ENCODE results near the gene ECHDC1.

DNA sequence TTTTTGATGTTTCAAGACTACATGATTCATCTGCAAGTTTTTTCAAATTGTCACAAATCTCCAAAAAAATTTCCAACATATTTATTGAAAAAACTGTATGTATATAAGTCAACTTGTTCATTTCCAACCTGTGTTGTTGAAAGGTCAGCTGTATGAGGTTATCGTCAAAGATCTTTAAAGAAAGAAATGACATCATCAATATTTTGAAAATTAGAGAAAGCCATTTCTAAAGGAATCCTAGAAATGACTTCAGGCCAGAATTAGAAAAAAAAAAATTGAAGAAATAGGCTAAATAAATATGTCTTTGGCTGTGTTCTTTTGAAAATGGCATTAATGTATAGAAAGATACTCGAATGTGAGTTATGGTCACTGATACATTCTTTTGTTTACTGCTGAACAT is 69.9 kb downstream of the ECHDC1 start:
- TF ChIP-seq, protein P1, sequence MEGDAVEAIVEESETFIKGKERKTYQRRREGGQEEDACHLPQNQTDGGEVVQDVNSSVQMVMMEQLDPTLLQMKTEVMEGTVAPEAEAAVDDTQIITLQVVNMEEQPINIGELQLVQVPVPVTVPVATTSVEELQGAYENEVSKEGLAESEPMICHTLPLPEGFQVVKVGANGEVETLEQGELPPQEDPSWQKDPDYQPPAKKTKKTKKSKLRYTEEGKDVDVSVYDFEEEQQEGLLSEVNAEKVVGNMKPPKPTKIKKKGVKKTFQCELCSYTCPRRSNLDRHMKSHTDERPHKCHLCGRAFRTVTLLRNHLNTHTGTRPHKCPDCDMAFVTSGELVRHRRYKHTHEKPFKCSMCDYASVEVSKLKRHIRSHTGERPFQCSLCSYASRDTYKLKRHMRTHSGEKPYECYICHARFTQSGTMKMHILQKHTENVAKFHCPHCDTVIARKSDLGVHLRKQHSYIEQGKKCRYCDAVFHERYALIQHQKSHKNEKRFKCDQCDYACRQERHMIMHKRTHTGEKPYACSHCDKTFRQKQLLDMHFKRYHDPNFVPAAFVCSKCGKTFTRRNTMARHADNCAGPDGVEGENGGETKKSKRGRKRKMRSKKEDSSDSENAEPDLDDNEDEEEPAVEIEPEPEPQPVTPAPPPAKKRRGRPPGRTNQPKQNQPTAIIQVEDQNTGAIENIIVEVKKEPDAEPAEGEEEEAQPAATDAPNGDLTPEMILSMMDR (IDR thresholded peaks at IDR 0.05), result no peak
- no peak for TF ChIP-seq POLR2A (IDR thresholded peaks at IDR 0.05)
